Dermis microvascular lymphatic vessel endothelial cell (primary cell): ENCODE measurements around the gene BOD1L1. TPM values are rescaled to one million over a fixed set of nuclear protein-coding genes. Genes with fewer than 3 reads are reported as not detected.

ENCODE experiments used
- DNase-seq, 2 donors: peaks; one replicate each; pipeline versions ENCODE4 v3.0.0 to v3.0.0-alpha.2; 2010; ENCODE audit warnings: low read depth in 2 of 2
- total RNA-seq: library from RNA; depleted of rRNA; stranded (reverse); fragments of >200 nt; gene quantifications from 2 replicates; pipeline ENCODE4 v1.2.1, GENCODE V29; 2014

BOD1L1 gene
- total RNA-seq, 1 donor from 2014 or later = 17.8 TPM

- no peak for DNase-seq
Observed at GRCh38 chr4:13540446-13541175, 86.9 kb downstream of the BOD1L1 start.

GRCh38 chr4:13539619-13540445 is 87.7 kb downstream of the BOD1L1 start:
- no peak for DNase-seq

GRCh38 chr4:13539047-13539618 is 88.4 kb downstream of the BOD1L1 start:
- DNase-seq = no peak

GRCh38 chr4:13538427-13538973 is 89.0 kb downstream of the BOD1L1 start:
- DNase-seq = no peak

- no peak for DNase-seq
Observed at GRCh38 chr4:13537832-13538177, 89.7 kb downstream of the BOD1L1 start.

- no peak for DNase-seq
Observed at GRCh38 chr4:13537011-13537831, 90.3 kb downstream of the BOD1L1 start.

- DNase-seq = no peak
Observed at GRCh38 chr4:13536607-13537006, 90.9 kb downstream of the BOD1L1 start.

- DNase-seq = no peak
Observed at GRCh38 chr4:13535708-13536361, 91.7 kb downstream of the BOD1L1 start.

GRCh38 chr4:13535118-13535517 is 92.4 kb downstream of the BOD1L1 start:
- DNase-seq = no peak

GRCh38 chr4:13534344-13535063 is 93.0 kb downstream of the BOD1L1 start:
- no peak for DNase-seq

- no peak for DNase-seq
Observed at GRCh38 chr4:13533670-13534343, 93.7 kb downstream of the BOD1L1 start.

GRCh38 chr4:13531625-13531998 is 95.9 kb downstream of the BOD1L1 start:
- DNase-seq = no peak

- DNase-seq = no peak
Observed at GRCh38 chr4:13530823-13531624, 96.5 kb downstream of the BOD1L1 start.

GRCh38 chr4:13529128-13529919 is 98.2 kb downstream of the BOD1L1 start:
- DNase-seq = no peak

- DNase-seq = no peak
Observed at GRCh38 chr4:13528821-13529127, 98.8 kb downstream of the BOD1L1 start.

GRCh38 chr4:13527981-13528820 is 99.3 kb downstream of the BOD1L1 start:
- no peak for DNase-seq
